GM06990 (cell line): Measurements from ENCODE around the gene CNRIP1.

Experiments
- DNase-seq: peaks from one replicate; pipeline ENCODE4 v3.0.0-alpha.2; 2011; ENCODE audit not compliant: insufficient read length; ENCODE audit errors: extremely low read depth
- H3K27me3 ChIP-seq: replicated peaks from 2 replicates; pipeline ENCODE4 v1.6.0; 2011; ENCODE audit warnings: low read length; ENCODE audit not compliant: control insufficient read depth, insufficient read depth
- H3K36me3 ChIP-seq: 2 replicates; pipeline ENCODE4 v1.5.1; 2011; ENCODE audit warnings: low read length; ENCODE audit not compliant: control insufficient read depth, insufficient read depth
- H3K4me3 ChIP-seq: replicated peaks from 2 replicates; pipeline ENCODE4 v1.5.1; 2011; ENCODE audit warnings: low read depth, mild to moderate bottlenecking, control low read depth, low read length
- CTCF ChIP-seq: IDR thresholded peaks from 2 replicates; pipeline ENCODE4 v1.5.1; 2011; ENCODE audit warnings: low read length, control low read depth, mild to moderate bottlenecking, inconsistent platforms; ENCODE audit not compliant: insufficient read depth, poor library complexity, severe bottlenecking

The CNRIP1 gene

GRCh38 chr2:68319398-68320117, at the start of gene CNRIP1:
TSS of gene CNRIP1 (minus strand) at chr2:68319949. CDS start at chr2:68319400, 549 bp downstream.
- TF ChIP-seq CTCF: no peak
- DNase-seq: no peak
- Histone ChIP-seq H3K4me3 (peak within 1 kb of the TSS; percentile 35), H3K27me3 (peaks cover 3% of the 10 kb centered on the region), H3K36me3 (no peaks in the 10 kb centered on the region)

- peak overlapping the region; percentile 81 for H3K4me3 ChIP-seq
- DNase-seq: no peak
- peaks cover 1% of the 10 kb centered on the region for H3K36me3 ChIP-seq
These were observed 49.6 kb upstream of the CNRIP1 start for GRCh38 chr2:68369337-68369734.

GRCh38 chr2:68368654-68369336, 49.0 kb upstream of the CNRIP1 start:
- peaks cover 1% of the 10 kb centered on the region for H3K36me3 ChIP-seq
- DNase-seq: no peak

More at GRCh38 chr2:68369337-68369734, 49.6 kb upstream of the CNRIP1 start:
- no peak for TF ChIP-seq CTCF
- no peaks in the 10 kb centered on the region for H3K27me3 ChIP-seq

GRCh38 chr2:68367953-68368653, 48.4 kb upstream of the CNRIP1 start:
- peak overlapping the region; percentile 81 for H3K4me3 ChIP-seq
- peaks cover 1% of the 10 kb centered on the region for H3K36me3 ChIP-seq
- no peak for DNase-seq
- TF ChIP-seq CTCF: no peak
- H3K27me3 ChIP-seq: no peaks in the 10 kb centered on the region

More at GRCh38 chr2:68368654-68369336, 49.0 kb upstream of the CNRIP1 start:
- peak overlapping the region; percentile 81 for H3K4me3 ChIP-seq
- no peaks in the 10 kb centered on the region for H3K27me3 ChIP-seq
- no peak for TF ChIP-seq CTCF

- Histone ChIP-seq H3K27me3 (no peaks in the 10 kb centered on the region), H3K4me3 (peak overlapping the region; percentile 81), H3K36me3 (no peaks in the 10 kb centered on the region; the same call in 1 of the 2 replicates)
- TF ChIP-seq CTCF: no peak
- DNase-seq: no peak
These were observed 46.4 kb upstream of the CNRIP1 start for GRCh38 chr2:68366083-68366560.
